K562 (cell line): ENCODE measurements around the gene TNK2. TPM values are rescaled to one million over a fixed set of nuclear protein-coding genes. Genes with fewer than 3 reads are reported as not detected.
A peak's percentile ranks its signal among the peaks of the same experiment; 100 is the strongest.

ENCODE experiments used
- CSDE1 ChIP-seq, 2 experiments: fragments of 450-650 bp; IDR thresholded peaks; 2 replicates each; pipeline ENCODE4 v1.6.1; 2016; ENCODE audit warnings: mild to moderate bottlenecking in 1 of 2
- GTF2F1 ChIP-seq: IDR thresholded peaks from 2 replicates; pipeline ENCODE4 v1.6.1; 2011; ENCODE audit warnings: low read depth, low read length, improper control_type of control experiment
- HNRNPLL ChIP-seq: fragments of 200-400 bp; formaldehyde crosslinking; IDR thresholded peaks from 2 replicates; pipeline ENCODE4 v1.6.1; 2017; ENCODE audit warnings: low read length, low read depth, mild to moderate bottlenecking; ENCODE audit not compliant: poor library complexity, severe bottlenecking
- MYC ChIP-seq, 2 experiments: fragments of 250-450 bp in 1 of 2; sonication (Bioruptor Pico) in 1 of 2; IDR thresholded peaks; 2 replicates each; pipeline versions ENCODE4 v1.5.1 to v1.6.1; 2012 to 2021; ENCODE audit warnings: low read depth in 2 of 2, borderline replicate concordance in 1 of 2, improper control_type of control experiment in 1 of 2, low read length in 1 of 2, mild to moderate bottlenecking in 1 of 2, moderate library complexity in 1 of 2
- NCOA1 ChIP-seq: fragments of 450-650 bp; IDR thresholded peaks from 2 replicates; pipeline ENCODE4 v1.6.1; 2016; ENCODE audit warnings: low read depth
- SMAD1 ChIP-seq: fragments of 150-350 bp; IDR thresholded peaks from 2 replicates; pipeline ENCODE4 v1.6.1; 2014; ENCODE audit warnings: low read length, low read depth; ENCODE audit not compliant: partially characterized antibody
- SP1 ChIP-seq: sonication (generic); formaldehyde crosslinking; IDR thresholded peaks from 2 replicates; pipeline ENCODE4 v1.8.1; 2022; ENCODE audit warnings: mild to moderate bottlenecking, missing genetic modification reagents
- STAG1 ChIP-seq: sonication (generic); formaldehyde crosslinking; IDR thresholded peaks from 2 replicates; pipeline ENCODE4 v1.5.0; 2020; ENCODE audit warnings: missing genetic modification reagents, borderline replicate concordance
- YY1 ChIP-seq, 3 experiments: IDR thresholded peaks; 2 replicates each; pipeline ENCODE4 v1.6.1; 2011; ENCODE audit warnings: low read length in 2 of 3, mild to moderate bottlenecking in 2 of 3, moderate library complexity in 2 of 3, borderline replicate concordance in 1 of 3, control low read depth in 1 of 3, low read depth in 1 of 3; ENCODE audit not compliant: insufficient read depth in 3 of 3, insufficient replicate concordance in 2 of 3, control insufficient read depth in 1 of 3, insufficient read length in 1 of 3; ENCODE audit errors: extremely low read depth in 1 of 3
- ZFP1 ChIP-seq: fragments of 450-650 bp; formaldehyde crosslinking; IDR thresholded peaks from 2 replicates; pipeline ENCODE4 v1.4.0; 2020; ENCODE audit warnings: mild to moderate bottlenecking, mixed read lengths
- ZNF75A ChIP-seq: fragments of 450-650 bp; formaldehyde crosslinking; IDR thresholded peaks from 2 replicates; pipeline ENCODE4 v1.4.0; 2020; ENCODE audit warnings: mild to moderate bottlenecking
- polyA plus RNA-seq, 8 experiments: library from polyadenylated mRNA; depleted of rRNA in 4 of 8; stranded (reverse) in 5 of 8; unstranded in 3 of 8; fragments of >200 nt; fragmentation: Nextera tagmentation in 2 of 8; fragmentation: Illumina TruSeq in 1 of 8; extraction: Ambion mirVana in 2 of 8; extraction: Trizol in 1 of 8; gene quantifications; 2 replicates each; pipeline versions ENCODE4 v1.2.1 to v1.2.3, GENCODE V29; 2011 to 2014; ENCODE audit warnings: inconsistent platforms in 1 of 8, missing spikeins in 1 of 8
- total RNA-seq, 7 experiments: library from RNA; depleted of rRNA in 6 of 7; stranded (reverse); fragments of >200 nt in 6 of 7; fragmentation: Illumina TruSeq in 2 of 7; extraction: Trizol in 2 of 7; gene quantifications; 2 replicates each; pipeline versions ENCODE4 v1.2.1 to v1.2.3, GENCODE V29; 2011 to 2021; ENCODE audit warnings: low replicate concordance in 1 of 7
- TF ChIP-seq, protein P1 (sequence below), 2 experiments: fragments of 450-650 bp; formaldehyde crosslinking in 1 of 2; IDR thresholded peaks; 2 replicates each; pipeline versions ENCODE4 v1.4.0 to v1.6.1; 2014 to 2020; ENCODE audit warnings: mild to moderate bottlenecking in 2 of 2, borderline replicate concordance in 1 of 2, low read depth in 1 of 2
- TF ChIP-seq, protein P2 (sequence below): IDR thresholded peaks from 2 replicates; pipeline ENCODE4 v1.6.1; 2011; ENCODE audit not compliant: insufficient read length; ENCODE audit errors: extremely low read depth
- TF ChIP-seq, protein P3 (sequence below), 3 experiments: fragments of 200-800 bp in 1 of 3; sonication (Bioruptor generic) in 1 of 3; sonication (generic) in 1 of 3; formaldehyde crosslinking in 1 of 3; IDR thresholded peaks; 2 replicates each; pipeline versions ENCODE4 v1.6.1 to v1.8.0; 2016 to 2022; ENCODE audit warnings: mild to moderate bottlenecking in 2 of 3, missing compliant biosample characterization in 2 of 3, missing genetic modification characterization in 2 of 3, missing genetic modification reagents in 1 of 3

TNK2 gene
- total and polyA plus RNA-seq, 9 of the 15 experiments (the other 6 are each of a cell fraction or from before 2014, with no cell fraction given): 0.03 to 33.8 (median 6.5) TPM

DNA sequence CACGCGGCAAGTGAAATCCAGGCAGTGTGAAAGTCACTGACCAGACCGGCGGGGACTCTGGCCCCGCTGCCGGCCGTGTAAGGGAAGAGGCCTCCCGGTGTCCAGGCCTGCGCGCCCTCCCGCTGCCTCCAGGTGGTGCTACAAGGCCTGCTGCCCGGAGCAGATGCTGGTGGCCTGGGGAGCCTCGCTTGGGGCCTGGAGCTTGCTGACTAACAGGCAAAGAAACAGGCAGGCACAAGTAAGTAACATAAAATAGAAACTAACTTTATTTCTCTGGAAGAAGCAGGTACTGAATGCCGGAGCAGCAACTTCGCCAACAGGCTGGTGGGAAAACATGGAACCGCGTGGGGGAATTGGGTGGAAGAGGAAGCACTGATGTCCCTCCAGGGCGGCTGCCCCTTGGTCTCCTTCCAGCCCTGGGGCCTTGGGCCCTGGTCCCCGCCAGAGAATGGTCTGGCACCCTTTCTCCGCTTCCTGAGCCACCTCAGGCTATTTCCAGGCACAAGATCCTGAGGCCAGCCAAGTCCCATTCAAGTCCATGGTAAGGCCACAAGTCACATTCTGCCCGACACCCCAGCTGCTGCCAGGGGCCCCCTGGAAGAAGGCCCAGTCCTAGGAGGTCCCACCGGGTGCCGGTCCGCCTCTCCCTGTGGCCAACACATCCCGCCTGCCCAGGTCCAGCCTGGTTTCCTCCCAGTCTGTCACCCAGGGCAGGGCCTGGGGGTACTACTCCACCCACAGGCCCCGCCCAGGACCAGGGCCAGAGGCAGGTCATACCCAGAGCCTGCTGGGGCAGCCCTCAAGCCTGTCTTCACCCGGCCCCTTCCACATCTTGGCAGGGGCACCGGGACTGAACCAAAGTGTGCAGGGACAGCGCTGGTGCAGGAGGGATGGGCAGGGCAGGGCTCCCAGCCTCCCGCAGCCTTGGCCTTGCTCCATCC is 45.0 kb downstream of the TNK2 start (continued):
- TF ChIP-seq, protein P1, sequence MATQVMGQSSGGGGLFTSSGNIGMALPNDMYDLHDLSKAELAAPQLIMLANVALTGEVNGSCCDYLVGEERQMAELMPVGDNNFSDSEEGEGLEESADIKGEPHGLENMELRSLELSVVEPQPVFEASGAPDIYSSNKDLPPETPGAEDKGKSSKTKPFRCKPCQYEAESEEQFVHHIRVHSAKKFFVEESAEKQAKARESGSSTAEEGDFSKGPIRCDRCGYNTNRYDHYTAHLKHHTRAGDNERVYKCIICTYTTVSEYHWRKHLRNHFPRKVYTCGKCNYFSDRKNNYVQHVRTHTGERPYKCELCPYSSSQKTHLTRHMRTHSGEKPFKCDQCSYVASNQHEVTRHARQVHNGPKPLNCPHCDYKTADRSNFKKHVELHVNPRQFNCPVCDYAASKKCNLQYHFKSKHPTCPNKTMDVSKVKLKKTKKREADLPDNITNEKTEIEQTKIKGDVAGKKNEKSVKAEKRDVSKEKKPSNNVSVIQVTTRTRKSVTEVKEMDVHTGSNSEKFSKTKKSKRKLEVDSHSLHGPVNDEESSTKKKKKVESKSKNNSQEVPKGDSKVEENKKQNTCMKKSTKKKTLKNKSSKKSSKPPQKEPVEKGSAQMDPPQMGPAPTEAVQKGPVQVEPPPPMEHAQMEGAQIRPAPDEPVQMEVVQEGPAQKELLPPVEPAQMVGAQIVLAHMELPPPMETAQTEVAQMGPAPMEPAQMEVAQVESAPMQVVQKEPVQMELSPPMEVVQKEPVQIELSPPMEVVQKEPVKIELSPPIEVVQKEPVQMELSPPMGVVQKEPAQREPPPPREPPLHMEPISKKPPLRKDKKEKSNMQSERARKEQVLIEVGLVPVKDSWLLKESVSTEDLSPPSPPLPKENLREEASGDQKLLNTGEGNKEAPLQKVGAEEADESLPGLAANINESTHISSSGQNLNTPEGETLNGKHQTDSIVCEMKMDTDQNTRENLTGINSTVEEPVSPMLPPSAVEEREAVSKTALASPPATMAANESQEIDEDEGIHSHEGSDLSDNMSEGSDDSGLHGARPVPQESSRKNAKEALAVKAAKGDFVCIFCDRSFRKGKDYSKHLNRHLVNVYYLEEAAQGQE (IDR thresholded peaks at IDR 0.05; ENCODE audit: borderline replicate concordance): peak; percentile 95
- TF ChIP-seq, protein P1 (CRISPR knock-in tag; IDR thresholded peaks at IDR 0.05; ENCODE audit: low read depth): no peak
- TF ChIP-seq MYC (IDR thresholded peaks at IDR 0.05; ENCODE audit: low read depth, low read length): peak; percentile 48; the same call in 1 of the 2 replicates
- no peak for TF ChIP-seq MYC (CRISPR knock-in tag; IDR thresholded peaks at IDR 0.05; ENCODE audit: borderline replicate concordance, low read depth)
- peak; percentile 79; the same call in 1 of the 2 replicates for TF ChIP-seq STAG1 (CRISPR knock-in tag)
- no peak for TF ChIP-seq NCOA1
- TF ChIP-seq GTF2F1: no peak
- TF ChIP-seq, protein P2, sequence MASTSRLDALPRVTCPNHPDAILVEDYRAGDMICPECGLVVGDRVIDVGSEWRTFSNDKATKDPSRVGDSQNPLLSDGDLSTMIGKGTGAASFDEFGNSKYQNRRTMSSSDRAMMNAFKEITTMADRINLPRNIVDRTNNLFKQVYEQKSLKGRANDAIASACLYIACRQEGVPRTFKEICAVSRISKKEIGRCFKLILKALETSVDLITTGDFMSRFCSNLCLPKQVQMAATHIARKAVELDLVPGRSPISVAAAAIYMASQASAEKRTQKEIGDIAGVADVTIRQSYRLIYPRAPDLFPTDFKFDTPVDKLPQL: no peak
- no peak for TF ChIP-seq HNRNPLL
- peak in 2 of 3 experiments; percentile 45 to 51 for TF ChIP-seq YY1 (IDR thresholded peaks at IDR 0.05; ENCODE audit: borderline replicate concordance in 1 of 3, control insufficient read depth in 1 of 3, extremely low read depth in 1 of 3, insufficient read depth in 3 of 3, insufficient read length in 1 of 3, insufficient replicate concordance in 2 of 3, low read depth in 1 of 3, low read length in 2 of 3)
- no peak for TF ChIP-seq CSDE1 (IDR thresholded peaks at IDR 0.05)
- TF ChIP-seq SP1 (CRISPR knock-in tag): peak; percentile 62
- no peak for TF ChIP-seq ZNF75A
- TF ChIP-seq ZFP1: no peak
- TF ChIP-seq, protein P3, sequence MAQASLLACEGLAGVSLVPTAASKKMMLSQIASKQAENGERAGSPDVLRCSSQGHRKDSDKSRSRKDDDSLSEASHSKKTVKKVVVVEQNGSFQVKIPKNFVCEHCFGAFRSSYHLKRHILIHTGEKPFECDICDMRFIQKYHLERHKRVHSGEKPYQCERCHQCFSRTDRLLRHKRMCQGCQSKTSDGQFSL (CRISPR knock-in tag; IDR thresholded peaks at IDR 0.05): no peak
- TF ChIP-seq, protein P3 (tag; IDR thresholded peaks at IDR 0.05): no peak
- TF ChIP-seq SMAD1: no peak
